ENCODE data around the gene OXNAD1. TPM values are rescaled to one million over a fixed set of nuclear protein-coding genes. Genes with fewer than 3 reads are reported as not detected.

The OXNAD1 gene
- polyA plus RNA-seq, 1 donor = 17.9 TPM

- DNase-seq = no peak
These were observed 64.2 kb downstream of the OXNAD1 start for GRCh38 chr3:16329036-16329825.

- DNase-seq = no peak
These were observed 64.8 kb downstream of the OXNAD1 start for GRCh38 chr3:16329826-16330129.

GRCh38 chr3:16330351-16330750 is 65.3 kb downstream of the OXNAD1 start:
- no peak for DNase-seq

GRCh38 chr3:16331319-16331883 is 66.4 kb downstream of the OXNAD1 start:
- no peak for DNase-seq

GRCh38 chr3:16332904-16333426 is 68.0 kb downstream of the OXNAD1 start:
- no peak for DNase-seq

- no peak for DNase-seq
These were observed 69.9 kb downstream of the OXNAD1 start for GRCh38 chr3:16334909-16335308.

GRCh38 chr3:16335333-16335732 is 70.3 kb downstream of the OXNAD1 start:
- DNase-seq = no peak

- DNase-seq = no peak
These were observed 71.0 kb downstream of the OXNAD1 start for GRCh38 chr3:16335772-16336645.

GRCh38 chr3:16336825-16337224 is 71.8 kb downstream of the OXNAD1 start:
- no peak for DNase-seq

GRCh38 chr3:16337856-16338540 is 73.0 kb downstream of the OXNAD1 start:
- no peak for DNase-seq

- no peak for DNase-seq
These were observed 74.0 kb downstream of the OXNAD1 start for GRCh38 chr3:16338999-16339398.

GRCh38 chr3:16343101-16343500 is 78.1 kb downstream of the OXNAD1 start:
- DNase-seq = no peak

- no peak for DNase-seq
These were observed 81.5 kb downstream of the OXNAD1 start for GRCh38 chr3:16346413-16347081.

GRCh38 chr3:16347548-16347947 is 82.5 kb downstream of the OXNAD1 start:
- DNase-seq = no peak

GRCh38 chr3:16349986-16350596 is 85.1 kb downstream of the OXNAD1 start:
- no peak for DNase-seq

- DNase-seq = no peak
These were observed 85.7 kb downstream of the OXNAD1 start for GRCh38 chr3:16350597-16351318.

GRCh38 chr3:16352428-16352827 is 87.4 kb downstream of the OXNAD1 start:
- no peak for DNase-seq

GRCh38 chr3:16354291-16354690 is 89.3 kb downstream of the OXNAD1 start:
- DNase-seq = no peak
